Umbilical cord (tissue), 2 donors: Measurements from ENCODE around the gene CHRNB2. TPM values are rescaled to one million over a fixed set of nuclear protein-coding genes. Genes with fewer than 3 reads are reported as not detected.

Source experiments
- DNase-seq: peaks from one replicate; pipeline ENCODE4 v3.0.0-alpha.2; 2015; ENCODE audit warnings: low spot score
- total RNA-seq: library from RNA; depleted of rRNA; stranded (reverse); fragments of >200 nt; gene quantifications from one replicate; pipeline ENCODE4 v1.2.3, GENCODE V29; 2014; ENCODE audit warnings: low replicate concordance; ENCODE audit not compliant: insufficient read depth

The CHRNB2 gene
- total RNA-seq, 1 donor from 2014 or later: 2.9 TPM

- DNase-seq: no peak
These were observed 42.1 kb downstream of the CHRNB2 start for GRCh38 chr1:154609398-154610380.

- no peak for DNase-seq
These were observed 43.7 kb downstream of the CHRNB2 start for GRCh38 chr1:154611150-154611862.

- DNase-seq: no peak
These were observed 46.7 kb downstream of the CHRNB2 start for GRCh38 chr1:154614247-154614646.

GRCh38 chr1:154614901-154615300 lies 47.3 kb downstream of the CHRNB2 start:
- no peak for DNase-seq

GRCh38 chr1:154615411-154615810 lies 47.8 kb downstream of the CHRNB2 start:
- no peak for DNase-seq

- no peak for DNase-seq
These were observed 49.2 kb downstream of the CHRNB2 start for GRCh38 chr1:154616659-154617345.

GRCh38 chr1:154619181-154619948 lies 51.8 kb downstream of the CHRNB2 start:
- DNase-seq: no peak

GRCh38 chr1:154620751-154621150 lies 53.2 kb downstream of the CHRNB2 start:
- no peak for DNase-seq

GRCh38 chr1:154621875-154622274 lies 54.3 kb downstream of the CHRNB2 start:
- DNase-seq: no peak

- no peak for DNase-seq
These were observed 55.0 kb downstream of the CHRNB2 start for GRCh38 chr1:154622503-154623039.

- DNase-seq: no peak
These were observed 55.8 kb downstream of the CHRNB2 start for GRCh38 chr1:154623358-154623757.

- DNase-seq: no peak
These were observed 57.4 kb downstream of the CHRNB2 start for GRCh38 chr1:154624746-154625643.

- DNase-seq: no peak
These were observed 59.1 kb downstream of the CHRNB2 start for GRCh38 chr1:154626456-154627256.

- peak; percentile 94 for DNase-seq
These were observed 59.9 kb downstream of the CHRNB2 start for GRCh38 chr1:154627257-154628120.

- DNase-seq: no peak
These were observed 60.5 kb downstream of the CHRNB2 start for GRCh38 chr1:154628121-154628405.

- peak; percentile 14 for DNase-seq
These were observed 61.6 kb downstream of the CHRNB2 start for GRCh38 chr1:154629061-154629674.
